ENCODE results near the gene LHFPL6.

The LHFPL6 gene

GRCh38 chr13:39602614-39603366 lies at the start of gene LHFPL6:
Gene LHFPL6, minus strand, starts transcription at chr13:39603193.
- peak; percentile 66 for DNase-seq

GRCh38 chr13:39646122-39646521 lies 43.1 kb upstream of the LHFPL6 start:
- DNase-seq: no peak

GRCh38 chr13:39641645-39642044 lies 38.7 kb upstream of the LHFPL6 start:
- no peak for DNase-seq

GRCh38 chr13:39637890-39638289 lies 34.9 kb upstream of the LHFPL6 start:
- DNase-seq: no peak

- DNase-seq: no peak
Observed at GRCh38 chr13:39635564-39635963, 32.6 kb upstream of the LHFPL6 start.

GRCh38 chr13:39632994-39633393 lies 30.0 kb upstream of the LHFPL6 start:
- no peak for DNase-seq

- DNase-seq: no peak
Observed at GRCh38 chr13:39631307-39631706, 28.3 kb upstream of the LHFPL6 start.

GRCh38 chr13:39623466-39623865 lies 20.5 kb upstream of the LHFPL6 start:
- DNase-seq: no peak

GRCh38 chr13:39618561-39618960 lies 15.6 kb upstream of the LHFPL6 start:
- DNase-seq: no peak

GRCh38 chr13:39616087-39616694 lies 13.2 kb upstream of the LHFPL6 start:
- DNase-seq: peak; percentile 17

- DNase-seq: peak; percentile 60
Observed at GRCh38 chr13:39612023-39612637, 9.1 kb upstream of the LHFPL6 start.

- DNase-seq: no peak
Observed at GRCh38 chr13:39607876-39608275, 4.9 kb upstream of the LHFPL6 start.

GRCh38 chr13:39605677-39606320 lies 2.8 kb upstream of the LHFPL6 start:
- DNase-seq: no peak

GRCh38 chr13:39604756-39605155 lies 1.8 kb upstream of the LHFPL6 start:
- no peak for DNase-seq

GRCh38 chr13:39603424-39603947 lies 493 bp upstream of the LHFPL6 start:
- no peak for DNase-seq

- DNase-seq: no peak
Observed at GRCh38 chr13:39602277-39602613, 748 bp downstream of the LHFPL6 start.

GRCh38 chr13:39601636-39602035 lies 1.4 kb downstream of the LHFPL6 start:
- no peak for DNase-seq

GRCh38 chr13:39600766-39601165 lies 2.2 kb downstream of the LHFPL6 start:
- no peak for DNase-seq

GRCh38 chr13:39599842-39600241 lies 3.2 kb downstream of the LHFPL6 start:
- DNase-seq: no peak

GRCh38 chr13:39599012-39599411 lies 4.0 kb downstream of the LHFPL6 start:
- DNase-seq: no peak

- no peak for DNase-seq
Observed at GRCh38 chr13:39597838-39598237, 5.2 kb downstream of the LHFPL6 start.

GRCh38 chr13:39596685-39597084 lies 6.3 kb downstream of the LHFPL6 start:
- no peak for DNase-seq

GRCh38 chr13:39596176-39596575 lies 6.8 kb downstream of the LHFPL6 start:
- no peak for DNase-seq

All from activated naive CD4-positive, alpha-beta T cell treated with anti-CD3 and anti-CD28 coated beads, Interleukin-2, amount 50 U/mL, for 16 hours (primary cell).